Activated naive CD4-positive, alpha-beta T cell treated with anti-CD3 and anti-CD28 coated beads, Interleukin-2, amount 50 U/mL, for 72 hours (primary cell): Measurements from ENCODE around the gene TEAD1. TPM values are rescaled to one million over a fixed set of nuclear protein-coding genes. Genes with fewer than 3 reads are reported as not detected.

Source experiments
- ATAC-seq, 2 donors: fragments of 150-1000 bp; cut with Tn5 transposase; 2 replicates each; pipeline ENCODE4 v1.10.0; 2021; ENCODE audit warnings: mild to moderate bottlenecking in 2 of 2, moderate library complexity in 2 of 2
- DNase-seq, 2 donors: peaks; one replicate each; pipeline ENCODE4 v3.0.0; 2021 to 2022; ENCODE audit warnings: low spot score in 2 of 2
- H3K27ac Mint-ChIP-seq, 2 donors: one replicate each; pipeline ENCODE4 v1.8.0; 2022; ENCODE audit warnings: mild to moderate bottlenecking in 2 of 2, mixed read lengths in 2 of 2
- H3K36me3 Mint-ChIP-seq, 2 donors: one replicate each; pipeline ENCODE4 v1.8.0; 2022; ENCODE audit warnings: mixed read lengths in 2 of 2
- H3K9me3 Mint-ChIP-seq, 2 donors: one replicate each; pipeline ENCODE4 v1.8.0; 2022; ENCODE audit warnings: mixed read lengths in 2 of 2
- total RNA-seq, 2 donors: library from RNA; stranded (reverse); gene quantifications; one replicate each; pipeline ENCODE4 v1.2.3, GENCODE V29; 2022

TEAD1 gene
- total RNA-seq, 2 donors from 2014 or later, result 0.14 to 0.18 TPM

DNA sequence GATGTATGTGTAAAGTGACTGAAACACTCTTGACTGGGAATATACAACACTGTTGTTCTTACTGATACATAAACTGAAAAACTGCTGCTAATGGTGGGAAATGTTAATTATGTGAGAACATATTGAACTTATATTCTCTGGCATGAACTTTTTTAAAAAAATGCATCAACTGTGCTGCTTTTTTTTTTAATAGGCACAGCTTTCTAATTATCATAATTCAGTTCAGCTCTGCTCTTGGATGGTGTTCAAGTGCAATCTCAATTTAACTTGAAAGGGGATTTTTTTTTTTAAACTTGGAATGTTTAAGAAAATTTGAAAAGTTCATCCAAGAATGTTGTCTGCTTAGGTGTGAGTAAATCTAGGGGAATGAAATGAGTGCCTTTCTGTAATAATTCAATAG is 5.2 kb downstream of the TEAD1 start:
- Mint-ChIP-seq H3K27ac (no peak overlapping the region), H3K9me3 (no peaks in the 10 kb centered on the region), H3K36me3 (peaks cover 0 to 7% of the 10 kb centered on the region in 2 donors)
- ATAC-seq (no peak), DNase-seq (no peak)

DNA sequence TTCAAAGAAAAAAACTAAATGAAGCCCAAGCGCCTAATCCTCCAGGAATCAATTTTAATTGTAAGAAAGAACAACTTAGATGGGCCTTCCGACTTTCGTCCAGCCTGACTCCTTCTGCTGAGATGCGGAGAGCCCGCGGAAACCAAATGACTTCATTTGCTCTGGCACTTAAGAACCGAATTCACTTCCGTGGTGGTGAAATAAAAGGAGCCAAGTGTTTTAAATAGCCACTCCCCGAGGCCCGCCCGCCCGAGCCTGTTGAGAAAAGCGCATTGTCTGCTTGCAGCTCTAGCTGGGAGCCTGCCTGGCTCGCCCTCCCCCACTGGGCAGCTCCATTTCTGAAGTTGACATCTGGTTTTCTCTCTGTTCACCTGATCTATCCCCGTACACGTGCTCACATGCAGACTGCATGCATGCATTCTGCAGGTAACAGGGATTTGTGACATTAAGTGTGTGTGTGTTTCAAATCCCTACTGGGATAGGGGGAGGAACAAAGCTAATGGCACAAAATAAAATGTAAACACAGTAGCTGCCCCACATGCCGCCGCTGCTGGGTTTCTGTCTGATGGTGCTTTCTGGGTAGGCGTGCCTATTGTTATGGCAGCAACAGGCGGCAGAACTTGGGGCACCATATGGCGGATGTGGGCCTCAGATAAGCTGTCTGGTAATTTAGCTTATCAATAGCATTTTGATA is 6.2 kb downstream of the TEAD1 start:
- H3K36me3 Mint-ChIP-seq, result peaks cover 0 to 7% of the 10 kb centered on the region in 2 donors
- no peak for DNase-seq
- ATAC-seq, result no peak

DNA sequence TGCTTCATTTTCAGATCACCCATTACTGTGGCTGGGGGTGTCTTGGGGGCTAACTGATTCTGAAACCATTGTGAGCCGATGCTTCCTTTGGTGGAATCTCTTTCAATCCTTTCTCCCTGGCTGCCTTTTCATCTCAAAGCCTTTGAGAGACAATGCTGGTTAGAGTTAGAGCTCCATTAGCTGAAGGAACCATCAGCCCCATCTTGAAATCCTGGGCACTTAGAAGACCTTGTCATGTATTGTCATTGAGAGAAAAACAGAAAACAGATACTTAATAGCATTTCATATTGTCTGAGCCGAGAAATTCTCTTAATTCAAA is 6.7 kb downstream of the TEAD1 start:
- no peak overlapping the region for H3K27ac Mint-ChIP-seq
- peaks cover 0 to 7% of the 10 kb centered on the region in 2 donors for H3K36me3 Mint-ChIP-seq
- no peak for ATAC-seq
- no peak for DNase-seq
- H3K9me3 Mint-ChIP-seq, result no peaks in the 10 kb centered on the region

More for the DNA sequence above, 6.2 kb downstream of the TEAD1 start:
- Mint-ChIP-seq H3K27ac (no peak overlapping the region), H3K9me3 (no peaks in the 10 kb centered on the region)

DNA sequence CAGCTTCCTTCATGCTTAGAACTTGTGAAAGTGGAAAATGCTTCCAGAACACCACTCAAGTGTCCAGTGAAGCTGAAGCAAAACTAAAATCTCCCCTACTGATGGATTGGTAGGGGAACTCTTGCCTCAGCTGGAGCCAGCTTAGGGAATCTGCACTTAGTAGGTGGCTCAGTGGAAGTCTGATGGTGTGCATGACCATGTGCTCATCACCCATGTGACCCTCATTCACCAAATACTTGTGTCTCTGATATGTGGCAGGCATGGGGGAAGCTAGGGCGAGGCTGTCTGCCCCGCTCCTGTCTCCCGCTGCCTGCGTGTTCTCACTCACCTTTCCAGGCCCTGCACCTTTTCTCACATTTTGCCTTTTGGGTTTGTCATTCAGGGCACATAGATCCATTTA is 7.2 kb downstream of the TEAD1 start:
- DNase-seq (no peak), ATAC-seq (no peak)
- H3K36me3 Mint-ChIP-seq, result peaks cover 0 to 7% of the 10 kb centered on the region in 2 donors
- H3K9me3 Mint-ChIP-seq, result no peaks in the 10 kb centered on the region
- no peak overlapping the region for H3K27ac Mint-ChIP-seq

DNA sequence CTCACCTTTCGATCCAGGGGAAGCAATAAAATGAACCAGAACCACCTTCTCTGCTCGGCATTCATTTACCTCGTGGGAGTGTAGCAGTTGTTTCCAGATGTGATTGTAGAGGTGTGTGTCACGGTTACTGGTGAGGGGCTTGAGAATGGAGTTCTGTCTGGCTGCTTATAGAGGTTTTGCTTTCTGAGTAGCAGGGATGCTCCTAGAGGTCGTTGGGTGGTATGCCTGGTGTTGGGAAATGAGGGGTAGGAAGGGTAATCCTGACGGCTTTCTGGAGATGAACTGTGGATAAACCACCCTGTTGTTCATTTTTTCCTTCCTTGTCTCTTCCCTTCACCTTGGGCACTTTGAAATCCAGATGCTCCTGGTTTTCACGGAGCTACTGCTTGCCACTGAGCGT is 8.1 kb downstream of the TEAD1 start:
- no peak overlapping the region for H3K27ac Mint-ChIP-seq
- no peaks in the 10 kb centered on the region for H3K9me3 Mint-ChIP-seq
- H3K36me3 Mint-ChIP-seq, result peaks cover 0 to 7% of the 10 kb centered on the region in 2 donors
- DNase-seq, result no peak
- ATAC-seq, result no peak

DNA sequence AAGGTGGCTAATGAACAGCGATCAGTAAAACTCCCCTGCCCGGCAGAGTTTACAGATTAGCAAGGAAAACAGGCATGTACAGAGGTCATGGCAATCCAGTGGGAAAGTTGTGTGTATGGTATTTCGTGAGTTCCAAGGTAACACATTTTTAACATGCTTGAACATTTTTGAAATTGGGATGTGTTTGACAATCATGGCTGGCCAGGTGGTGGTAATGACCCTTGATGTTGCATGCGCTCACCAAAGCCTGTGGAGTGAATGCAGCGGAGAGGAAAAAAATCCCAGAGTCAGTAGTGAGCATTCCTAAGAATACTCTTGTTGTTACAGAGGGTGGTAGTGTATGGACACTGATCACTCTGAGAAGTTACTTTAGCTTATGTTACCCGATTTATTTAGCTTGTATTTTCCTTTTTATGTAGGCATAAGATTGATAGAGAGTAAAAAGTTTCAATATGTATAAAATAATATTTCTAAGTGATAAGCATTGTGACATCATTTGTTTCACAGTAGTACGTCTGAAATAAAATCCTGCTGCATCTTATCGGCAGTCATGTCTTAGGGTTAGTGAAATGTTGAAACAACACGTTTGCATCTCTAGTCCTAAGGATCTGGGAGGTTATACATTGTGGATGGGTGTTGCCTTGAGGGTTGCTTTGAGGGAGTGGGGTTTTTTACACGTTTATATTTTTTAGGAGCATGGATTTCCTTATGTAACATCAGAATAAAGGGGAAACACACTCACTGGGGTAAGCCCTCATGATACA is 8.7 kb downstream of the TEAD1 start:
- ATAC-seq (no peak), DNase-seq (no peak)
- Mint-ChIP-seq H3K9me3 (no peaks in the 10 kb centered on the region), H3K27ac (no peak overlapping the region), H3K36me3 (peaks cover 0 to 7% of the 10 kb centered on the region in 2 donors)

DNA sequence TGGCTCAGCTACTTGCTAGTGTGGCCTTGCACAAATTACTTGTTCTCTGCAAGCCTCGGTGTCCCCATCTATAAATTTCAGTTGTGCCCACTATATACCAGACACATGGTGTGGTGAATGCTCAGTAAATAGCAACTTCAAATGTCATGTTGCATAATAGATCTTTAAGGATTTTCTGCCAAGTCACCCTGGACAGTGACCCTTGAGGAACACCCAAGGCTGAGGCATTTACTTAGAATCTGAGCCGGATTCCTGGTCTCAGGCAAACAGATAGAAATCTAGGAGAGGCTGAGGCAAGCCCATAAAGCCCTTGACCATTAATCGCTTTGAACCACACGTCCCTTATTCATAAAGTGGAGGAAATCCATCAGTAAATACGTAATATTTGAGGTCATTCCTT is 9.7 kb downstream of the TEAD1 start:
- DNase-seq (no peak), ATAC-seq (no peak)
- H3K27ac Mint-ChIP-seq, result no peak overlapping the region
- peaks cover 0 to 7% of the 10 kb centered on the region in 2 donors for H3K36me3 Mint-ChIP-seq
- no peaks in the 10 kb centered on the region for H3K9me3 Mint-ChIP-seq

DNA sequence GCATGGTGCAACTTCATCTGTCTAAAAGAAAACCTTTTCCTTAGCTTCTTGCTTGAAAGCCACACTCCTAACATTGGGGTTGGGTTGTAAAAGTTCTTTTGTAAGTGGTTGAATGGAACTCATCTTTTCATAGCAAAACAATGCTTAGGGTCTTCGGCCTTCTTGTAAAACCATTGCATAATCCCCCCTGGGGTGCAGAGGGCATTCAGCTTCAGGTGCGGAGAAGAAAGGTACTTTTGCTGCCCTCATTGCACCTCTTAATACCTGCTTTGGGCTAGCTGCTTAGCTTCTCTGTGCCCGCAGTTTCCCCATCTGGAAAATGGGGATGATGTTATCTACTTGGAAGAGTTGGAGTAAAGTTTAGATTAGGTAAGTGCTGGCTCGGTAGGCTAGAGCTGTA is 10.1 kb downstream of the TEAD1 start:
- H3K27ac Mint-ChIP-seq, result no peak overlapping the region

DNA sequence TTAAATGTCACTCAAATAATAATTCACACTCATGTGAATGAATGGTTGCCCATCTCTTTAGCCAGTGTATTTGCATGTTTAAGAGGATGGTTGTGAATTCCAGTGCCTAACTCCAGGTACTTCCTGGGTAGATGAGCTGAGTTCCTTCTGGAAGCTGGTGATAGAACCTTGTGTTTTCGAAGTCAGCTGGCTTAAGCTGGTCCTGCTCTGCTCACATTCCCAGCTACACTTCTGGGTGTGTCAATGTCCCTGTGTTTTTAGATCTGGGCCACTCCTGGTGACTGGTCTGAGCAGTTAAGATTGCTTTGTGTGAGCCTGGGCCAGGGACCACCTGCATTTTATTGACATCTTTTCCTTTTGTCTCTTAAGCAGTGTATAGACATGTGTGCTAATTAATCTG is 10.6 kb downstream of the TEAD1 start:
- Mint-ChIP-seq H3K36me3 (peaks cover 0 to 7% of the 10 kb centered on the region in 2 donors), H3K9me3 (no peaks in the 10 kb centered on the region), H3K27ac (no peak overlapping the region)
- ATAC-seq, result no peak
- DNase-seq, result no peak

More for the DNA sequence above, 10.1 kb downstream of the TEAD1 start:
- peaks cover 0 to 7% of the 10 kb centered on the region in 2 donors for H3K36me3 Mint-ChIP-seq
- no peaks in the 10 kb centered on the region for H3K9me3 Mint-ChIP-seq
- DNase-seq, result no peak
- no peak for ATAC-seq

DNA sequence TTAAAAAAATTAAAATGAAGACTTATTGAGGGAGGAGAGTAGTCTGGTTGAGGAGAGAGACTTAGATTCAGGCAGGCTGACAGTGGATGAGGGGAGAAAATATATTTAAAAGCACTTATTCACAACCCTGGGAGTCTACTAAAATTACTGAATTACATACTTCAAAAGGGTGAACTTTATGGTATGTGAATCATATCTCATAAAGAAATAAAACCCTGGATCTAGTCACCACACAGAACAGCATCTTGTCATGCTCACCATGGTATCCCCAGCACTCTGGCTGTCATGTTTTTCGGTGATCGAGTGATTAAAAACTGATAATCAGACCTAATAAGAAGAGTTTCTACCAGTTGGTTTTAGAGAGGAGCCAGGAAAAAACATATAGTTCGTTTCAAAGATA is 11.0 kb downstream of the TEAD1 start:
- H3K36me3 Mint-ChIP-seq, result peaks cover 0 to 7% of the 10 kb centered on the region in 2 donors
- no peak for DNase-seq
- no peaks in the 10 kb centered on the region for H3K9me3 Mint-ChIP-seq
- no peak for ATAC-seq
- H3K27ac Mint-ChIP-seq, result no peak overlapping the region

DNA sequence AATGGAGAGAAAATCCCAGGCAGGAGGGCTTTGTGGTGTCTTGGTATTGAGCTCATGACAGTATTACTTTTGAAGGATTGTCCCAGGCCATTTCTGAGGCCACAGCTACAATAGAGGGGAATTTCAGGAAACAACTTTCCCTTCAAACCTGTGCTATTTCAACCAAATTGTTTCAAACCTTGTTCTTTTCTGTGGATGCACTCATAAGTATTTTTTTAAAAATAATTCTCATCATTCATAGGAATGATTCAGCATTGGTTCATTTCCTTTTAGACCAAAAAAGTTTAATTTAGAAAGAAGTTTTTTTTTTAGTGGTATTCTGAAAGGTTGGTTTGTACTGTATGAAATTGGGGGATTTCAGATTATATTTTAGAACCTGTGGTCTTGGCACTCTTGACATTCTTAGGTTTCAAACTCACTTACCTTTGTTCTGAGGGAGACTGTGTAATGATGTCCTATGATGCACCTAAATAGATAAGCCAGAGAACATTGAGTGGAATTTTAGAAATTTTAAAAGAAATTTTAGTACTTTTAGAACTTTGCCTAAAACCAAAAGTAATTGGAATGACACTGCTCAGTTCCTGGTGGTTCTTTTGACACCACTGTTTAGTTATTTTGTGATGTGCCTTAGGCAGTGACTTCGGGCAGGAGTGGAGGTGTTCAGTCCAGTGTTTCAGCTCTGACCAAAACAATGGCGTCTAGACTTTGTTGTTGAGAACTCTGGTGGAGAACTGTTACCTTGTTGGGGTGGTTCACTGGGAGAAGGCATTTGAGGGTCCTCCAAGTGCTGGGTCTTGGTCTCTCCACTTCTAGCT is 12.2 kb downstream of the TEAD1 start:
- H3K9me3 Mint-ChIP-seq, result no peaks in the 10 kb centered on the region
- peaks cover 0 to 7% of the 10 kb centered on the region in 2 donors for H3K36me3 Mint-ChIP-seq
- H3K27ac Mint-ChIP-seq, result no peak overlapping the region
- ATAC-seq, result peak; percentile 51 to 76
- no peak for DNase-seq

DNA sequence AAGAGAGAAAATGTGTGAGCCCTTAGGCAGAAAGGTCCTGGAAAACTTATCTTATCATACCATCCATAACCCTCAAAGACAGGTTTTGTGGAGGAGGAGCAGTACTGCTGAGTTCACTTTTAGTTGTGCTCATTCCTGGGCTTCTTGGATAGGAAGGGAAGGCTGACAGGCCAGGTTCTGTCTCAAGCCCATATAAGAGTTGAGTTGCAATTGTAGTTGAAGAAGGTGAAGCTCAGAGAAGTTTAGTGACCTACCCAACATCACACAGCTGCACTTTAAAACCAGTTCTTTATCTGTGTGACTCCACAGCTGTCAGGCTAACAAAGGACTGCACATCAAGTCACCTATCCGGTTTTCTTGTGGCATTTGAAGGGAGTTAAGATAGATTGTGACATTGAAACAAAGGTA is 13.0 kb downstream of the TEAD1 start:
- DNase-seq, result no peak
- ATAC-seq, result no peak
- Mint-ChIP-seq H3K9me3 (no peaks in the 10 kb centered on the region), H3K36me3 (peaks cover 0 to 2% of the 10 kb centered on the region in 2 donors), H3K27ac (no peak overlapping the region)

DNA sequence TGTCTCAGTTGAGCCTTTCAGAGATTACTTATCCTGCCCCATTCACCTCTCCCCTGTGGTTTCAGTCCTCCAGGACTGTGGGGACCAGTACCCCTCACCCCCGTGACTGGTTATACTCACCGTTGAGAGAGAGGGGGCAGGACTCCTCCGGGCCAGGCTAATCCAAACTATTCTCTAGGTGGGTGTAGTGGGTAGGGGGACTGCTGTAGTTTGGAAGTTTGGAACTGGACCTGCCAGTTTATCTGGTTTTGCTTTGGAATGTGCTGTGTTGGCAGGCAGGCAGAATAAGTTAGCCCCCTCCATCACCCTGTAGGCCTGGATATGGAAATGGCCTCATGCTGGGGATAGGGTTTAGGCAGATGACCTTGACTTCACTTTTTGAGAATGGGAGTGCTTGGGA is 13.5 kb downstream of the TEAD1 start:
- no peak for ATAC-seq
- Mint-ChIP-seq H3K27ac (no peak overlapping the region), H3K36me3 (no peaks in the 10 kb centered on the region), H3K9me3 (no peaks in the 10 kb centered on the region)
- DNase-seq, result no peak

DNA sequence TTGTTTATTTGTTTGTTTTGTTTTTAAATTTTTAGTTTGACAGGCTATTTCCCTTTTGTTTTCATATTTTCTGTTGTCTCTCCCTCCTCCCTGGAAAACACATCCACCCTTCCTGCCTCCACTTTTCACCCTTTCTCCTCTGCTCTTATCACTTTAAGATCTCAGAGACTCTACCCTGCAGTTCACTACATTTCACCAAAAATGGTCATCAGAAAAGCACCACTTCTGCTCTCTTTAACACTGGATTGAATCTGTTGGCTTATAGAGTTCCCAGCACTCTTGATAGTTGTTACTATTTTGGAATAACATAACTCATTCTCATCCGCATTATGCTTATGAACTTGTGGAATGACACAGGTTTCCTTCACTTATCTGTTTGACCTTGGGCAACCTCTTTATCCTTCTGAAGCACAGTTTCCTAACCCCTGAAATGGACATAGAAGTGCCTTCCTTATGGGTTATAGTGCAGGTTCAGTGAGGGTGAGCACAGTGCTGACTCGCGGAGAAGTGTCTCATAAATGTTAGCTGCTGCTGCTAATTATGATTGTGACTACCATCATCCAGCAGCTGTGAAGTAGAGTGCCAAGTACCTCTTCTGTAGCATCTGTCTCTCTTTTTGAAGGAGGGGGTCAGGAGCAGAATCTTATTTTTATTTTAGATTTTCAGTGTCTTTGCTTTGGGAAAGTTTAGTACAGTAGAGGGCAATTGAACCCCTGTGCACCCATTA is 15.0 kb downstream of the TEAD1 start:
- DNase-seq (no peak), ATAC-seq (no peak)
- H3K9me3 Mint-ChIP-seq, result no peaks in the 10 kb centered on the region
- no peaks in the 10 kb centered on the region for H3K36me3 Mint-ChIP-seq
- no peak overlapping the region for H3K27ac Mint-ChIP-seq

DNA sequence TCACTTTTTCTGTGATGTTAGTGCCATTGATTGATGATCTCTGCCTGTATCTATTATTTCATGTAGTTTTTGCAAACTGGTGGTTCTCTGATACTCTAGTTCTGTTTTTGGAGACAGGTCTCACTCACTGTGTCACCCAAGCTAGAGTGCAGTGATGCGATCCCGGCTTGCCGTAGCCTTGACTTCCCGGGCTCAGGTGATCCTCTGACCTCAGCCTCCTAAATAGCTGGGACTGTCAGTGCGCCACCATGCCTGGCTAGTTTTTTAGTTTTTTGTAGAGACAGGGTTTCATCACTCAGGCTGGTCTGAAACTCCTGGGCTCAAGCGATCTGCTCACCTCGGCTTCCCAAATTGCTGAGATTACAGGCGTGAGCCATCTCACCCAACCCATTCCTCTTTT is 16.4 kb downstream of the TEAD1 start:
- no peaks in the 10 kb centered on the region for H3K36me3 Mint-ChIP-seq
- no peaks in the 10 kb centered on the region for H3K9me3 Mint-ChIP-seq
- ATAC-seq, result no peak
- no peak for DNase-seq
- H3K27ac Mint-ChIP-seq, result no peak overlapping the region

DNA sequence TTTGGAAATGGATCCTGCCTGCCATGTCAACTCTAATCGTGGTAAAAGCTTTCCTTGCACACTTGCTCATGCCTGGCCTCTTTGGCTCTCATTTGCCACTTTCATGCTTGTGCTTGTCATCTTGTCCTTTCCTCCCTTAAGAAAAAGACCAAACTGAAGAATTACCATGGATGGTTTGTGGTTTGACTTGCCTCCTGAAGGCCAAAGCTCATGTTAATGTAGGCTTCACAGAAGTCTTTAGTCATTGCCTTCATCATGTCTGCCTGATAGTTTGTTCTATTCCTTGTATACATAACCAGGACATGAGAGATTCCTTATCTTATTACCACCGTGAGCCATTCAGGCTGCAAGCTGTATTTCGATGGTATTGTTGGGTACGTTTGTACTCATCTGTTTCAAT is 17.3 kb downstream of the TEAD1 start:
- Mint-ChIP-seq H3K9me3 (no peaks in the 10 kb centered on the region), H3K27ac (no peak overlapping the region), H3K36me3 (no peaks in the 10 kb centered on the region)
- ATAC-seq (no peak), DNase-seq (no peak)
